ENCODE results near the gene OR13D1.
A peak's percentile ranks its signal among the peaks of the same experiment; 100 is the strongest.

Gene OR13D1

GRCh38 chr9:104725014-104725413 is 30.7 kb downstream of the OR13D1 start:
- TF ChIP-seq CTCF (IDR thresholded peaks at IDR 0.05), result no peak

GRCh38 chr9:104738452-104738851 is 44.1 kb downstream of the OR13D1 start:
- no peak for TF ChIP-seq CTCF (IDR thresholded peaks at IDR 0.05)

DNA sequence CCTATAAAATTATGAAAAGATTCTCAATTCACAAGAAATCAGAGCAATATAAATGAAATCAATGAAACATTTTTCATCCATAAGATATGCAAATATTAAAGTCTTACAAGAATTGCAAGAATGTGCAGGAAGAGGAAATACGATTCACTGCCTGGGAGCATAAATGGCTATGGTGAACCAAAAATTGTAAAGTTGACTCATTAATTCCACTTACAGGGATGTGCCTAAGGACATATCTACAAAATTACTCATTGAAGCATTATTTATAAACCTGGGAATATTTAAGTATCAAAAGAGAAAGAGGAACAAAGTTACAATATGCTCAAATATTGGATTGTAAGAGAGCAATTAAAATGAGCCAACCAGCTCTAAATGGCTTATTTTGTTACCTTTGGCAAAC is 46.3 kb downstream of the OR13D1 start:
- no peak for TF ChIP-seq CTCF (IDR thresholded peaks at IDR 0.05)

- TF ChIP-seq CTCF (IDR thresholded peaks at IDR 0.05), result peak; percentile 81
These were observed 49.2 kb downstream of the OR13D1 start for GRCh38 chr9:104743376-104743985.
